ENCODE measurements around the gene PPP1R14D.
"Not testable (repeated sequence)": the region's sequence is repeated elsewhere in the genome, so short reads cannot be mapped to it uniquely, and the experiment has no call there.

PPP1R14D gene

GRCh38 chr15:40828447-40829036 lies at the start of gene PPP1R14D:
PPP1R14D (minus strand) TSS chr15:40828708; CDS start chr15:40828641, 67 bp downstream.
- H3K4me3 ChIP-seq (ENCODE audit: low read length): peak within 1 kb of the TSS; percentile 64
- no peak within 1 kb of the TSS for H3K27ac ChIP-seq (ENCODE audit: low read depth, low read length)
- no peaks in the 10 kb centered on the region for H3K27me3 ChIP-seq (ENCODE audit: control insufficient read depth, insufficient read depth, low read length)
- peak within 1 kb of the TSS; percentile 6 for H3K9ac ChIP-seq (ENCODE audit: low read length)
- no peaks in the 10 kb centered on the region for H3K36me3 ChIP-seq (ENCODE audit: control insufficient read depth, insufficient read depth, low read length)
- no peaks in the 10 kb centered on the region for H3K4me1 ChIP-seq (ENCODE audit: control insufficient read depth, insufficient read depth, low read length)

GRCh38 chr15:40877694-40878093 lies 49.2 kb upstream of the PPP1R14D start:
- Histone ChIP-seq H3K9ac (ENCODE audit: low read length) (no peak overlapping the region), H3K27ac (ENCODE audit: low read depth, low read length) (no peak overlapping the region), H3K27me3 (ENCODE audit: control insufficient read depth, insufficient read depth, low read length) (no peaks in the 10 kb centered on the region), H3K4me3 (ENCODE audit: low read length) (no peak overlapping the region), H3K36me3 (ENCODE audit: control insufficient read depth, insufficient read depth, low read length) (no peaks in the 10 kb centered on the region), H3K4me1 (ENCODE audit: control insufficient read depth, insufficient read depth, low read length) (no peaks in the 10 kb centered on the region)

DNA sequence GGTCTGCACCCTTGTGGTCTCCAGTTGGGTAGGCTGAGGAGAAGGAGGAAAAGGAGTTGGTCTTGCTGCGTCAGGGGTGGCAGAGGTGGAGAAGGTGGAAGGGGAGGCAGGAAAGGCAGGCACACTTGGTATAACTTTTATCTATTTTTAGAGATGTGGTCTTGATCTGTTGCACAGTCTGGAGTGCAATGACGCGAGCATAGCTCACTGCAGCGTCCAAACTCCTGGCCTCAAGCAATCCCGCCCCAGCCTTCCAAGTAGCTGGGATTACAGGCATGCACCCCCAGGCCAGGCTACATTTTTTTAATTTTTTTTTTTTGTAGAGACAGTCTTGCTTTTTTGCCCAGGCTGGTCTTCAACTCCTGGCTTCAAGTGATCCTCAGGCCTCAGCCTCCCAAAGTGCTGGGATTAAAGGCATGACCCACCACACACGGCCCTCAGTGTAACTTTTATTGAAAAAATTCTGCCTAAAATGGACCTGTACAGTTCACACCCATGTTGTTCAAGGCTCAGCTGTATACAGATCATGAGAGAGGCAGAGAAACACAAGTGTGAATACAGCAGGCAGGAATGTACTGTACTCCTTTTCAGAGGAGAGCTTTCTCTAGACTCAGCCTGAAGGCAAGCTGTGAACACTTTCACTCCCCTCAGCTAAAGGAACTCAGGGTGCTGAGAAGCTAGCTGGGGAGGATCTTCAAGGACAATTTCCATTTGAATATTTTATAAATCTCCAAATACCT lies 47.7 kb upstream of the PPP1R14D start:
- Histone ChIP-seq H3K27ac (ENCODE audit: low read depth, low read length) (no peak overlapping the region), H3K27me3 (ENCODE audit: control insufficient read depth, insufficient read depth, low read length) (no peaks in the 10 kb centered on the region), H3K9ac (ENCODE audit: low read length) (no peak overlapping the region), H3K4me1 (ENCODE audit: control insufficient read depth, insufficient read depth, low read length) (no peaks in the 10 kb centered on the region), H3K36me3 (ENCODE audit: control insufficient read depth, insufficient read depth, low read length) (no peaks in the 10 kb centered on the region), H3K4me3 (ENCODE audit: low read length) (no peak overlapping the region)

DNA sequence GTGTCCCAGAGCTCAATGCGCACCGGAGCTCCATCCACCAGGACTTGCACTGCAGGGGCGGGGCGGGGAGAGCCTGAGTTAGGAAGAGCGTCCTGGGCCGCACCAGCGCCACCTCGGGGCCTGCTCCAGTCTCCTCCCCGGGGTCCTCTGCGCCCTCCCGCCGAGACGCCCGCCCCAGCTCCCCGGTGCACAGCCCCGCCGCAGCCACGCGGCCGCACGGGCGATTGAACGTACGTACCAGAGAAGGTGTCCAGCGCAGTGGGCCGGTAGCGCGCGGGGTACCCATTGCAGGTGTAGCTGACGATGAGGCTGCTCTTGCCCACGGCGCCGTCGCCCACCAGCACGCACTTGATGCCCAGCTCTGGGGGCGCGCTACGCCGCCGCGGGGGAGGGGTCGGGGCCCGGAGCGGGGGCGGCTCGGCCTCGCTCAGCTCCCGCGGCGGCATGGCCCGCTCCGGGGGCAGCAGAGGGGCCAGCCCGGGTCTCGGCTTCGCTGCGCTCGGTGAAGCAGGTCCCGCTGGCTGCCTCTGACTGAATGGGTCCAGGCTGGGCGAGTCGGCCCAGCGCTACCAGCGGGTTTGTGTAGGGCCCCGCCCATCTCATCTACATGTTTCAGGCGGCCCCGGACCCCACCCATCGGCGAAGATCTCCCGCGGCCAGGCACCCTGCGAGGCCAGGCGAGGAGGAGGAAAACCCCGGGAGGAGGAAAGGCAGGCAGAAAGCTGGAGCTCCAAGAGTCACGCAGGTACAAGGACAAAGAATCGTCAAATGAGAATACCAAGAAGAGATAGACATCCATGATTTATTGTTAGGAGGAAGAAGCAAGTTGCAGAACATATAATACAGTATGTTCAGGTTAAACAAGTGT lies 45.4 kb upstream of the PPP1R14D start, which contains the start of gene RHOV:
Gene RHOV (minus strand): TSS at position 541 of the 868 bp plus-strand sequence. CDS start 95 bp downstream, at position 446.
- Histone ChIP-seq H3K27me3 (ENCODE audit: control insufficient read depth, insufficient read depth, low read length) (no peaks in the 10 kb centered on the region), H3K4me3 (ENCODE audit: low read length) (peak within 1 kb of the TSS; percentile 58), H3K36me3 (ENCODE audit: control insufficient read depth, insufficient read depth, low read length) (no peaks in the 10 kb centered on the region), H3K27ac (ENCODE audit: low read depth, low read length) (no peak within 1 kb of the TSS), H3K9ac (ENCODE audit: low read length) (no peak within 1 kb of the TSS), H3K4me1 (ENCODE audit: control insufficient read depth, insufficient read depth, low read length) (no peaks in the 10 kb centered on the region)

DNA sequence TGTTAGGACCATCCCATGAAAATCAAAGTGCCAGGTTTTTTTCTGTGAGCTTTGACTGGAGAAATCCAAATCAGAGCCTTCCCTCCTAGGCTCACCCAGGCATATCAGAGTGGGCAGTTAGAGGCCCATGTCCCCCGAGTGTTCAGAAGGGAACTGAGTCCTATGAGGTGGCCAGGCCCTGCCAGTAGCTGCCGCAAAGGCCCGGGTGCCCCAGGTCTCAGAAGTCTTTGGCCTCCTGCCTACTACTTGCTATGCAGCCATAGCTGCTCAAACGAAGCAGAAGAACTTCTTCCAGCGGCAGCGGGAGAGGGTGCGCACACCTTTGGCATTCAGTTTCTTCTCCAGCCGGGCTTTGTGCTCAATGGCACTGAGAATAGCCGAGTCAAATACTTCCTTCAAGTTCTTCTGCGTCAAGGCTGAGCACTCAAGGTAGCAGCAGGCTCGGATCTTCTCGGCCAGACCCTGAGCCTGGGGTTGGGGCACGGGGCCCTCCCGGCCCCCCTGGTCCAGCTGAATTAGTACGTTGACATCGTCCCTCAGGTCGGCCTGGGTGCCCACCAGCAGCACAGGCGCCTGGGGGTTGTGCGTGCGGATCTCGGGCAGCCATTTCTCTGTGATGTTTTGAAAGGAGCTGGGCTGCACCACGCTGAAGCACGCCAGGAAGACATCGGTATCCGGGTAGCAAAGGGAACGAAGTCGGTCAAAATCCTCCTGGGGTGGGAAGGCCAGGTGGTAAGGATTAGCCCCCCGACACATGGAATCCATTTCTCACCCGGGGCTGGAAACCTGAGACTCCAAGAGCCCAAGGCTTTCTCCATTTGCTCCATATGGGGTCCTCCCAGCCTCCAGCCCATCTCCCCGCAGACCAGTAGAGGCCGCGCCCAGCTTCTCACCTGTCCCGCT lies 44.5 kb upstream of the PPP1R14D start:
- Histone ChIP-seq H3K27ac (ENCODE audit: low read depth, low read length) (no peak overlapping the region), H3K27me3 (ENCODE audit: control insufficient read depth, insufficient read depth, low read length) (no peaks in the 10 kb centered on the region), H3K36me3 (ENCODE audit: control insufficient read depth, insufficient read depth, low read length) (no peaks in the 10 kb centered on the region), H3K4me3 (ENCODE audit: low read length) (peak overlapping the region; percentile 58), H3K4me1 (ENCODE audit: control insufficient read depth, insufficient read depth, low read length) (no peaks in the 10 kb centered on the region), H3K9ac (ENCODE audit: low read length) (no peak overlapping the region)

GRCh38 chr15:40871749-40872617 lies 43.5 kb upstream of the PPP1R14D start:
- Histone ChIP-seq H3K27me3 (ENCODE audit: control insufficient read depth, insufficient read depth, low read length) (no peaks in the 10 kb centered on the region), H3K27ac (ENCODE audit: low read depth, low read length) (no peak overlapping the region), H3K36me3 (ENCODE audit: control insufficient read depth, insufficient read depth, low read length) (no peaks in the 10 kb centered on the region), H3K4me1 (ENCODE audit: control insufficient read depth, insufficient read depth, low read length) (no peaks in the 10 kb centered on the region), H3K9ac (ENCODE audit: low read length) (no peak overlapping the region), H3K4me3 (ENCODE audit: low read length) (no peak overlapping the region)

DNA sequence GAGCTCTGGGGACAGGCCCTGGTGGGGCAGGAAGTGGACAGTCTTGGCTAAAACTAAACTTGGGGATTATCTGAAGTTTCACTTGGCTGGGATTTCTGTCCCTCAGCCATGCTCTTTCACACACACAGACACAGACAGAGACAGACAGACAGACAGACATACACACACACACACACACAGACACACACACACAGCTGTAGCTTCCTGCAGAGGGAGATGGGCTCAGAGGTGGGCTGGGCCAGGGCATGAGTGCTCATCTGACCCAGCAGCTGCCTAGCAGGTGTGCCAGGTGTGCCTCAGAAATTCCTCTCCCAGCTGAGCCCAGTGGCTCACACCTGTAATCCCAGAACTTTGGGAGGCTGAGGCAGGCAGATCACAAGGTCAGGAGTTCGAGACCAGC lies 42.2 kb upstream of the PPP1R14D start:
- no peaks in the 10 kb centered on the region for H3K27me3 ChIP-seq (ENCODE audit: control insufficient read depth, insufficient read depth, low read length)
- no peaks in the 10 kb centered on the region for H3K36me3 ChIP-seq (ENCODE audit: control insufficient read depth, insufficient read depth, low read length)
- H3K4me1 ChIP-seq (ENCODE audit: control insufficient read depth, insufficient read depth, low read length): no peaks in the 10 kb centered on the region
- H3K27ac ChIP-seq (ENCODE audit: low read depth, low read length): no peak overlapping the region
- H3K4me3 ChIP-seq (ENCODE audit: low read length): no peak overlapping the region
- H3K9ac ChIP-seq (ENCODE audit: low read length): no peak overlapping the region

DNA sequence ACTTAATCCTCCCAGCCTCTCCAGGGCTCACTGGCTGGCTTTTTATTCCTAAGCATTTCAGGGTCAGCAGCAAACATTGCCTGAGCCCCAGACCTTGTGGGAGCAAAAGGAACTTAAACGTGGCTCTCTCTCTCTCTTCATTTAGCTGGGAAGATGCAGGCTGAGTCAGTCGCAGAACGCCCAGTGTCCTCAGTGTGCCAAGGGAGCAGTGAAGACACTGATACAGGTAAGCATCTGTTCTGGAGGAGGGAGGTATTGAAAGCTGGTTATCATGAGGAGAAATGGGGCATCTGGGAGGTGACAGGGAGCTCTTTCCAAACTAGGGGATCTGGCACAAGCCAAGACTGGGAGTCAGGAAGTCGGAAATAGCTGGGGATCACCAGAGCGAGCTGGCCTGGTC lies 41.2 kb upstream of the PPP1R14D start:
- no peak overlapping the region for H3K4me3 ChIP-seq (ENCODE audit: low read length)
- H3K27me3 ChIP-seq (ENCODE audit: control insufficient read depth, insufficient read depth, low read length): no peaks in the 10 kb centered on the region
- H3K9ac ChIP-seq (ENCODE audit: low read length): no peak overlapping the region
- H3K36me3 ChIP-seq (ENCODE audit: control insufficient read depth, insufficient read depth, low read length): no peaks in the 10 kb centered on the region
- H3K4me1 ChIP-seq (ENCODE audit: control insufficient read depth, insufficient read depth, low read length): no peaks in the 10 kb centered on the region
- H3K27ac ChIP-seq (ENCODE audit: low read depth, low read length): no peak overlapping the region

DNA sequence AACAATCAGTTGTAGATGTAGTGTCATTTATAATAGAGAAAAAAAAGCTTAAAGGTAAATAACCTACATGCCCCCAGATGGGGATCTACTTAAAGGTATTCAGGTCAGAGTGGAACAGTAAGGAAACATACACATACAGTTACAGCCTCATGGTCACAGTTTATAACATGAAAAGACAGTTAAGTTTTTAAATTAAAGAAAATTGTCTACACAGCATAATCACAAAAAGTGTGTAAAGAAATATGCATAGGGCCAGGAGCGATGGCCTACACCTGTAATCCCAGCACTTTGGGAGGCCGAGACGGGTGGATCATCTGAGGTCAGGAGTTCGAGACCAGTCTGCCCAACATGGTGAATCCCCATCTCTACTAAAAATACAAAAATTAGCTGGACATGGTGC lies 38.7 kb upstream of the PPP1R14D start:
- Histone ChIP-seq H3K27me3 (ENCODE audit: control insufficient read depth, insufficient read depth, low read length) (no peaks in the 10 kb centered on the region), H3K36me3 (ENCODE audit: control insufficient read depth, insufficient read depth, low read length) (no peaks in the 10 kb centered on the region), H3K27ac (ENCODE audit: low read depth, low read length) (no peak overlapping the region), H3K4me3 (ENCODE audit: low read length) (no peak overlapping the region), H3K4me1 (ENCODE audit: control insufficient read depth, insufficient read depth, low read length) (no peaks in the 10 kb centered on the region), H3K9ac (ENCODE audit: low read length) (no peak overlapping the region)

DNA sequence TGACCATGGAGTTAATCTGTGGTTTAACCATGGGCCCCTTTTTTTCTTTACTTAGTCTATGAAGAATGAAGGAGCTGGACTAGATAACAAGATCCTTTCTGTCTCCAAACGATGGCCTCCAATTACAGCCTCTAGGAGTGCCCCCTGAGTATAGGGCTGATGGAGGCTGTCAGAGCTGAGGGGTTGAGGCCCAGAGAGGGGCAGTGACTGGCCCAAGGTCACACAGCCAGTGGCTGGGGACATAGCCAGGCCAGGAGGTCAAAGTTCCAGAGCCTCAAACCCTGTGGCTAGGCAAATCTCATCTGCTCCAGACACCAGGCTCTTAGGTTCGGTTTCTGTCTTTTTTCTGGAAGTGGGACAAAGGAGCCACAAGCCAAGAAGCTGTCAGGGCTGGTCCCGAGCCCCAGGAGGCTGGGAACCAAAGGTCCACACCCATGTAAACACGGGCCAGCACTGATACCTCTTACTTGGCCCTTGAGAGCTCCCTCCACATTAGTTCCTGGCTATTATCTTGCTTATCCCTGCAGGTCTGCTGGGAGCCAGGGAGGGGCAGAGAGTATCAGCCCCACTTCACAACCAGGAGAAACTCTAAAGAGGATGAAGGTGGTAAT lies 35.3 kb upstream of the PPP1R14D start:
- Histone ChIP-seq H3K4me3 (ENCODE audit: low read length) (no peak overlapping the region), H3K27ac (ENCODE audit: low read depth, low read length) (no peak overlapping the region), H3K4me1 (ENCODE audit: control insufficient read depth, insufficient read depth, low read length) (no peaks in the 10 kb centered on the region), H3K9ac (ENCODE audit: low read length) (no peak overlapping the region), H3K36me3 (ENCODE audit: control insufficient read depth, insufficient read depth, low read length) (no peaks in the 10 kb centered on the region), H3K27me3 (ENCODE audit: control insufficient read depth, insufficient read depth, low read length) (no peaks in the 10 kb centered on the region)

- H3K36me3 ChIP-seq (ENCODE audit: control insufficient read depth, insufficient read depth, low read length); H3K27me3 ChIP-seq (ENCODE audit: control insufficient read depth, insufficient read depth, low read length); H3K9ac ChIP-seq (ENCODE audit: low read length); H3K4me1 ChIP-seq (ENCODE audit: control insufficient read depth, insufficient read depth, low read length); H3K27ac ChIP-seq (ENCODE audit: low read depth, low read length); H3K4me3 ChIP-seq (ENCODE audit: low read length): not testable (repeated sequence)
These were observed 32.6 kb upstream of the PPP1R14D start for GRCh38 chr15:40861147-40861546.

All from rectal smooth muscle tissue (tissue), 1 donor.